Measurements from ENCODE around the gene OLFM1. TPM values are rescaled to one million over a fixed set of nuclear protein-coding genes. Genes with fewer than 3 reads are reported as not detected.

Gene OLFM1
- polyA plus RNA-seq, 4 donors: 1.4 to 36.5 (median 3.2) TPM; not detected in 1

DNA sequence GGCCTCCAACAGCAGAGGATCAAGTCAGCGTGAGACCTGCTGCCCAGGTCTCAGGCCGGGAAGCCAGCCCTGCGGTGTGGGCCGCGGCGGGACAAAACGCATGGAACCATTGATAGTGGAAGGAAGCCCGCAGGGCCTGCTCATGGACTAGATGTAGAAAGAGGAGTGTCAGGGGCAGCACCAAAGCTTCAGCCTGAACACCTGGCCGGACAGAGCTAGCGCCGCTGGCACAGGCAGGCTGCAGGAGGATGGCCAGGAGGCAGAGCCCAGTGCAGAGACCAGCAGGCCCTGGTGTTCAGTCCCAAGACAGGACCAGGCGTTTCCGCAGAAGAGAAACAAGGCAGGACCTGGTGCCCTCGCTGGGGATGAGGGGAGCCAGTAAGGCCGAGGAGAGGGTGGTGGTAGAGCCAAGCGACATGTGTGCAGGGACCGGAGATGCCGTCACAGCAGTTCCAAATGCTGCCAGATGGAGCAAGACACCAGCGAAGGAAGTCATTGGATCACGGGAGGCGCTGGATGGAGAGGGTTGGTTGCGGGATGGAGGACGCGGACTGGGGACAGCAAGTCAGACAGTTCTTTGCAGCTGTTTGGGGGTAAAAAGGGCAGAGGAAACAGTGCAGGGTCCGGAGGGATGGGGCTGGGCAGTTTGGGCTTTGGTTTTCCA, 42.1 kb upstream of the OLFM1 start:
- no peak for DNase-seq
- H3K36me3 ChIP-seq (ENCODE audit: control insufficient read depth in 3 of 3, insufficient read depth in 2 of 3, low read depth in 1 of 3, low read length in 3 of 3): no peaks in the 10 kb centered on the region
- 80 to 89% (median 83%) methylated on average over 25 of the region's 25 CpGs for WGBS, 3 donors
- no peak for FAIRE-seq
- H3K9me3 ChIP-seq (ENCODE audit: control insufficient read depth in 2 of 2, insufficient read depth in 1 of 2, low read depth in 1 of 2, low read length in 1 of 2): no peaks in the 10 kb centered on the region
- H3K4me3 ChIP-seq (ENCODE audit: low read depth in 1 of 3, low read length in 3 of 3): no peak overlapping the region
- no peaks in the 10 kb centered on the region for H3K4me1 ChIP-seq (ENCODE audit: control insufficient read depth in 3 of 3, insufficient read depth in 2 of 3, low read depth in 1 of 3, low read length in 2 of 3)
- H3K27ac ChIP-seq (ENCODE audit: low read depth in 1 of 3, low read length in 2 of 3): no peak overlapping the region
- H3K27me3 ChIP-seq (ENCODE audit: control insufficient read depth in 3 of 3, insufficient read depth in 3 of 3, low read length in 3 of 3): peaks cover 0 to 2% (median 0%) of the 10 kb centered on the region in 3 donors

DNA sequence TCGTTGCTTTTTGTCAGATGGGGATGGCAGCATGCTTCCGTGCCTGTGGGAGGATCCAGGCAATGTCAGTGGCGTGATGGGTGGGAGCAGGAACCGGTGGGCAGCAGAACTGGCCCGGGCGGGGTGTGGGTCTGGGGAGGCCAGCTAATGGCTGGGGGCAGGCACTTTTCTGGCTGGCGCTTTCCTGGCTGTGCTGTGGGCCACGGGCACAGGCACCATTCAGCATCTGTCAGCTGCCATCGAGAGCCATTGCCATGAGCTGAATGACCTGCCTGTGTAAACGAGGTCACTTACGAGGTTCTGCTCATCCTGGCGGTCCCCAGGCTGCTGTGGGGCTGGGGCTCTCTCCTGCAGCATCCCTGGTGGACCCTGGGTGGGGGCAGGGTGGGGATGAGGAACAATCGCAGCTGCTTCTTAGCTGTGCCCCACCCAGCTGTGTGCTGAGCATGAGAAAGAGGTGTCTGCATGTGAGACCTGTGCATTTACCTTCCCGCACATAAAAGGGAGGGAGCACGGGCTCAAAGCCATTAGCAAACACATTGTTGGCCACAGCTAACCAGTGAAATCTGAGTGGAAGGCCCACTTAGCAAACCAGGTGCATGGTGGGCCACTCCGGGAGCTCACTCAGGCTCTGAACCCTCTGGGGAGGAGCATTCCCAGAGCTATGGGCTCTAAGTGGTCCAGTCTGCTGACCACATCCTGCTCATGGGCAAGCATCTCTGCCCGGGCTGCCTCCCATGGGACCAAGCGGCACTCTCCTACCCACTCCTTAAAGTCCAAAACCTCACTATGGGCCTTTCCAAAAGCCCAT, 41.3 kb upstream of the OLFM1 start:
- H3K9me3 ChIP-seq (ENCODE audit: control insufficient read depth in 2 of 2, insufficient read depth in 1 of 2, low read depth in 1 of 2, low read length in 1 of 2): no peaks in the 10 kb centered on the region
- no peak overlapping the region for H3K4me3 ChIP-seq (ENCODE audit: low read depth in 1 of 3, low read length in 3 of 3)
- WGBS, 3 donors: 59 to 73% (median 61%) methylated on average over 18 of the region's 18 CpGs
- peaks cover 0 to 2% (median 0%) of the 10 kb centered on the region in 3 donors for H3K27me3 ChIP-seq (ENCODE audit: control insufficient read depth in 3 of 3, insufficient read depth in 3 of 3, low read length in 3 of 3)
- no peaks in the 10 kb centered on the region for H3K4me1 ChIP-seq (ENCODE audit: control insufficient read depth in 3 of 3, insufficient read depth in 2 of 3, low read depth in 1 of 3, low read length in 2 of 3)
- FAIRE-seq: no peak
- no peak for DNase-seq
- H3K27ac ChIP-seq (ENCODE audit: low read depth in 1 of 3, low read length in 2 of 3): no peak overlapping the region
- no peaks in the 10 kb centered on the region for H3K36me3 ChIP-seq (ENCODE audit: control insufficient read depth in 3 of 3, insufficient read depth in 2 of 3, low read depth in 1 of 3, low read length in 3 of 3)

DNA sequence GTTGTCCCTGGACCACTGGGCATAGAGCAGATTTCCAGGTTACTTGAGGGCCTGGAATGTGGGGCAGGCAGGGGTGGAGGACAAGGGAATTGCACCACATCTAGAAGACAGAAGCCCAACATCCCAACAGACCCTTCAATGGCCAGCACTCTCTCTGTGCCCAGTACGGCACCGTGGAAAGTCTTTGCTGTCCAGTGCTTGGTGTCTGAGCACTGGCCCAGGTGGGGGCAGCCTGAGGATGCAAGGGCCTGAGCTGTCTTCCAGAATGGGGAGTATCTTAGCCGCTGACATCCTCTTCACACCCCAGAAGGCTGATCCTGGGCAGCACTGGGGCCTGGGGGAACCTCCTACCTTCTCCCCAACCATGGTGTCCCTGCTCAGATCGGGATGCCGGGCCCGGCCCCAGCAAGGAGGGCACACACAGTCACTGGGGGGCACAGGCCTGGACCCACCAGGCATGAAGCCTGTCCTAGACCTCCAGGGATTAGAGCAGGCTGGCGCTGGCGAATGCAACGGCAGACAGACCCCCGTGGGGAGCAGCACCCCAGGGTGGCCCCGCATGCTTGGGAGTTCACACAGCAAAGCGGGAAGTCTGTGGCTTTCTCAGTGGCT, 40.6 kb upstream of the OLFM1 start:
- DNase-seq (no peak), FAIRE-seq (no peak)
- no peaks in the 10 kb centered on the region for H3K36me3 ChIP-seq (ENCODE audit: control insufficient read depth in 3 of 3, insufficient read depth in 2 of 3, low read depth in 1 of 3, low read length in 3 of 3)
- WGBS, 3 donors: 82 to 86% (median 84%) methylated on average over 12 of the region's 12 CpGs
- no peak overlapping the region for H3K27ac ChIP-seq (ENCODE audit: low read depth in 1 of 3, low read length in 2 of 3)
- no peaks in the 10 kb centered on the region for H3K4me1 ChIP-seq (ENCODE audit: control insufficient read depth in 3 of 3, insufficient read depth in 2 of 3, low read depth in 1 of 3, low read length in 2 of 3)
- peaks cover 0 to 2% (median 0%) of the 10 kb centered on the region in 3 donors for H3K27me3 ChIP-seq (ENCODE audit: control insufficient read depth in 3 of 3, insufficient read depth in 3 of 3, low read length in 3 of 3)
- H3K9me3 ChIP-seq (ENCODE audit: control insufficient read depth in 2 of 2, insufficient read depth in 1 of 2, low read depth in 1 of 2, low read length in 1 of 2): no peaks in the 10 kb centered on the region
- no peak overlapping the region for H3K4me3 ChIP-seq (ENCODE audit: low read depth in 1 of 3, low read length in 3 of 3)

DNA sequence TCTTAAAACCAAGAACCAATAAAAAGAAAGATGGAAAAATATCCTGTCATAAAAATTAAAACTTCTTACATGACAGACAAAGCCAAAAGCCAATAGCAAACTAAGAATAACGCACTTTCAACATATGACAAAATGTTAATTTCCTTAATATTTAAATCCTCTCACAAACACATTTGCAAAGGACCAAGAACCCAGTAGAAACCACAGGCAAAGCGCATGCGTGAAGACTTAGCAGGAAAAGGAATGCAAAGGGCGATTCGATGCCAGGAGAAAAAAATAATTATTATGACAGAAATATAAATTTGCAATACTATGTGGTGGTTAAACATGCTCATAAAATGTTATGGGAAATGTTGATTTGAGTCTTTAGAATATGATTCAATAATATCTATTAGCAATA, 39.9 kb upstream of the OLFM1 start:
- H3K4me3 ChIP-seq (ENCODE audit: low read depth in 1 of 3, low read length in 3 of 3): no peak overlapping the region
- no peaks in the 10 kb centered on the region for H3K9me3 ChIP-seq (ENCODE audit: control insufficient read depth in 2 of 2, insufficient read depth in 1 of 2, low read depth in 1 of 2, low read length in 1 of 2)
- FAIRE-seq (no peak), DNase-seq (no peak)
- H3K27ac ChIP-seq (ENCODE audit: low read depth in 1 of 3, low read length in 2 of 3): no peak overlapping the region
- H3K27me3 ChIP-seq (ENCODE audit: control insufficient read depth in 3 of 3, insufficient read depth in 3 of 3, low read length in 3 of 3): peaks cover 0 to 4% (median 0%) of the 10 kb centered on the region in 3 donors
- WGBS, 3 donors: 84 to 92% (median 86%) methylated on average over 5 of the region's 5 CpGs
- H3K4me1 ChIP-seq (ENCODE audit: control insufficient read depth in 3 of 3, insufficient read depth in 2 of 3, low read depth in 1 of 3, low read length in 2 of 3): no peaks in the 10 kb centered on the region
- H3K36me3 ChIP-seq (ENCODE audit: control insufficient read depth in 3 of 3, insufficient read depth in 2 of 3, low read depth in 1 of 3, low read length in 3 of 3): no peaks in the 10 kb centered on the region

DNA sequence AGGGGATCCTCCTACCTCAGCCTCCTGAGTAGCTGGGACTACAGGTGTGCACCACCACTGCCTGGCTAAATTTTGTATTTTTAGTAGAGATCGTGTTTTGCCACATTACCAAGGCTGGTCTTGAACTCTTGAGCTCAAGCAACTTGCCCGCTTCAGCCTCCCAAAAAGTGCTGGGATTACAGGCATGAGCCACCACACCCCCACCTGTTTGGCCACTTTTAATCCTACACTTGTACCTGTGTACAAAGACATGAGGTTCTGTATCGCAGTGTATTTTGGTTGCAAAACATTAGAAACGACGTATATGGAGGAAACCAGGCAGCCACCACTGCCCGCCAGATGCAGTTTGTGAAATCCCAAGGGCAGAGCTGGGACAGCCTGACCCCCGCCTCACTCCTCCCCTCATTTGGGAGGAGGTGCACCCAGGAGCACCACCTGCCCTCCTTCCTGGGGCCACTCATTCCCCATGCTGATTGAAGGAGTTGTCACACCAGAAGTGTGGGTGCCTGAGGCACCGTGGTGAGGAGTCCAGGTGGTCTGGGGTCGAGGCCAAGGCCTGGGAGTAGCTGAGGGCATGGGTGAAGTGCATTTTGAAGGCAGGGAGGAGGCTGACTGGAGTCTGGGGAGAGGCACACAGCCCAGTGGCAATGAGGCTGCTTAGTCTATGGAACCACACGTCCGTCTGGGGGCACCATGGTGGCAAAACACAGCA, 39.3 kb upstream of the OLFM1 start:
- 66 to 72% (median 67%) methylated on average over 11 of the region's 11 CpGs for WGBS, 3 donors
- Histone ChIP-seq H3K27me3 (ENCODE audit: control insufficient read depth in 3 of 3, insufficient read depth in 3 of 3, low read length in 3 of 3) (peaks cover 0 to 6% (median 0%) of the 10 kb centered on the region in 3 donors), H3K36me3 (ENCODE audit: control insufficient read depth in 3 of 3, insufficient read depth in 2 of 3, low read depth in 1 of 3, low read length in 3 of 3) (no peaks in the 10 kb centered on the region), H3K9me3 (ENCODE audit: control insufficient read depth in 2 of 2, insufficient read depth in 1 of 2, low read depth in 1 of 2, low read length in 1 of 2) (no peaks in the 10 kb centered on the region), H3K27ac (ENCODE audit: low read depth in 1 of 3, low read length in 2 of 3) (no peak overlapping the region), H3K4me3 (ENCODE audit: low read depth in 1 of 3, low read length in 3 of 3) (no peak overlapping the region), H3K4me1 (ENCODE audit: control insufficient read depth in 3 of 3, insufficient read depth in 2 of 3, low read depth in 1 of 3, low read length in 2 of 3) (no peaks in the 10 kb centered on the region)
- DNase-seq (no peak), FAIRE-seq (no peak)

DNA sequence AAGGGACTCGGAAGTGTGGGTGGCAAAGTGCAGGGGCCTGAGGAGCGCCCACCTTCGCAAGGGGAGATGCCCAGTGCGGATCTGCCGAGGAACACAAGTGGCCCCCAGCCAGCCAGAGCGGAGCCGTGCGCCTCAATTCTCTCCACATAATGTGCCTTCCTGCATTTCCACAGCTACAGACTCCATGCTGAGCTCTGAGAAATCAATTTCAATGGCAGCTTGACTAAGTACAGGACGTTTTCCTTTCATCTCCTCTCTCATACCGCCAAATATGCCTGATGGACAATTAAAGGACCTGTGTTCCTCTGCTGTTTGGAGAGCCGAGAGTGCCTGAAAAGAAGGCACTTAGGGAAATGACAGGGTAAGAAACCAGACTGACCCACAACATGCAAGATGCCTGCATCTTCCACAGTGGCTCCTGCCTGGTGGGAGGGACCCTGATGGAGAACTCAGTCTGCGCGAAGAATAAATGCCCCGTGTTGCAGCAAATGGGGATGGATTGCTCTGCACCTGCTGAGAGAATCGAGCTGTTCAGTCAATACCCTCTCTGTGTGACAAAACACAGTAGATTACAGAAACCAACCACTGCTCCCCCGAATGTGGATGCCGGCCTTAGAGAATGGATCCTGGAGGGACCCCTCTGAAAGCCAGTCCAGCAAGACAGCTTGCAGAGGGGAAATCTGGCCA, 38.6 kb upstream of the OLFM1 start:
- WGBS, 3 donors: 74 to 81% (median 76%) methylated on average over 17 of the region's 17 CpGs
- Histone ChIP-seq H3K4me1 (ENCODE audit: control insufficient read depth in 3 of 3, insufficient read depth in 2 of 3, low read depth in 1 of 3, low read length in 2 of 3) (no peaks in the 10 kb centered on the region), H3K9me3 (ENCODE audit: control insufficient read depth in 2 of 2, insufficient read depth in 1 of 2, low read depth in 1 of 2, low read length in 1 of 2) (no peaks in the 10 kb centered on the region), H3K4me3 (ENCODE audit: low read depth in 1 of 3, low read length in 3 of 3) (no peak overlapping the region), H3K27me3 (ENCODE audit: control insufficient read depth in 3 of 3, insufficient read depth in 3 of 3, low read length in 3 of 3) (peaks cover 0 to 6% (median 0%) of the 10 kb centered on the region in 3 donors), H3K36me3 (ENCODE audit: control insufficient read depth in 3 of 3, insufficient read depth in 2 of 3, low read depth in 1 of 3, low read length in 3 of 3) (no peaks in the 10 kb centered on the region), H3K27ac (ENCODE audit: low read depth in 1 of 3, low read length in 2 of 3) (no peak overlapping the region)
- DNase-seq (no peak), FAIRE-seq (no peak)

DNA sequence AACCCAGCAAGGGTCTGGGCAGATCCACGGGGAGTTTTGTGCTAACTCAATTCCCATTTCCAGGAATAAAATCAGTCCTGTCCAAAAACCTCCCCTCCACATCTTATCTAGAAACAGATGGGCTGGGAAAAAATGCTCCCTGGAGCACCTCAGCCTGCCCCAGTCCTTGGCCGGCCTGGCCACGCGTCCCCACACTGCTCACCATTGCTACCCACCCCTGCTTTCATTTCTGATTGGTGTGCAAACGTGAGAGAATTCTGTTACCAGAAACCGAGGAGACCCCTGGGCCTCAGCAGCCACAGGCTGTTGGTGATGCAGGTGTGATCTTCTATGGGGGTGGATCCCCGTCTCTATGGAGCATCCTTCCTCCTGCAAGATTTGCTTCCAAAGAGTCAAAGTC, 38.0 kb upstream of the OLFM1 start:
- Histone ChIP-seq H3K36me3 (ENCODE audit: control insufficient read depth in 3 of 3, insufficient read depth in 2 of 3, low read depth in 1 of 3, low read length in 3 of 3) (no peaks in the 10 kb centered on the region), H3K27ac (ENCODE audit: low read depth in 1 of 3, low read length in 2 of 3) (no peak overlapping the region), H3K4me3 (ENCODE audit: low read depth in 1 of 3, low read length in 3 of 3) (no peak overlapping the region), H3K4me1 (ENCODE audit: control insufficient read depth in 3 of 3, insufficient read depth in 2 of 3, low read depth in 1 of 3, low read length in 2 of 3) (no peaks in the 10 kb centered on the region), H3K27me3 (ENCODE audit: control insufficient read depth in 3 of 3, insufficient read depth in 3 of 3, low read length in 3 of 3) (peaks cover 0 to 3% (median 0%) of the 10 kb centered on the region in 3 donors), H3K9me3 (ENCODE audit: control insufficient read depth in 2 of 2, insufficient read depth in 1 of 2, low read depth in 1 of 2, low read length in 1 of 2) (no peaks in the 10 kb centered on the region)
- no peak for FAIRE-seq
- 55 to 80% (median 68%) methylated on average over 7 of the region's 7 CpGs for WGBS, 3 donors
- DNase-seq: no peak
